DMS53 (cell line): ENCODE measurements around the gene PPP2R1A.
"Not testable (repeated sequence)": the region's sequence is repeated elsewhere in the genome, so short reads cannot be mapped to it uniquely, and the experiment has no call there.

Experiments
- DNase-seq: peaks from one replicate; lab custom pipeline; 2025; lab: John Stamatoyannopoulos, UW

The PPP2R1A gene

DNA sequence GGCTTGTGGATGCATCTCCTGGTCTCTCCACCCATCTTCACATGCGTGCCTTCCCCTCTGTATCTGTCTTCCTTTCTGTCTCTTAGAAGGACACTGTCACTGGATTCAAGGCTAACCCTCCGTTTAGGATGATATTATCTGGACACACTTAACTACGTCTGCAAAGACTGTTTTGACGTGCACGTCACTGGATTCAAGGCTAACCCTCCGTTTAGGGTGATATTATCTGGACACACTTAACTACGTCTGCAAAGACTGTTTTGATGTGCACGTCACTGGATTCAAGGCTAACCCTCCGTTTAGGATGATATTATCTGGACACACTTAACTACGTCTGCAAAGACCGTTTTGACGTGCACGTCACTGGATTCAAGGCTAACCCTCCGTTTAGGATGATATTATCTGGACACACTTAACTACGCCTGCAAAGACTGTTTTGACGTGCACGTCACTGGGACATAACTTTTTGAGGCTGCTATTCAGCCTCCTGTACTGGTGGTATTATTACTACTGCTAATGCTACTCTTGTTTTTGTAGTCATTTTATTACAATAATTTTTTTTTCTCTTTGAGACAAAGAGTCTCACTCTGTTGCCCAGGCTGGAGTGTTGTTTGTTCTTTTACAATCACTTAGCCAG is 11.0 kb downstream of the PPP2R1A start:
- not testable (repeated sequence) for DNase-seq

DNA sequence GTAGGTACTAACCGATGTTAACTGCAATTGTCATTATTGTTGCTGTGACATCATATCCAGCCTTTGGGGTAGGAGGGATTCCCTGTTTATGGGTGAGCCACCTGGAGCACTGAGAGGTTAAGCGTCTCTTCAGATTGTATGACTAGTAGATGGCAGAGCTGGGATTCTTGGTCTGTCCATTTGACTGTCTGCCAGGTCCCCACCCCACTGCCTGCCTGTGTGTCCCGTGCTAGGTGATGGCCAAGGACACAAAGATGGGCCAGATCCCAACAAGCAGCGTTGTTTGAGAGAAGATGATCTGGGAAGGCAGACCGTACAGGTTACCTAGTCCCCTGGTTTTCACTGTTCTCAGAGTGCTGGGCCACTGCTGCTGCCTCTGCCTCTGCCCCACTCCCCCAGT is 16.6 kb downstream of the PPP2R1A start:
- DNase-seq = no peak

DNA sequence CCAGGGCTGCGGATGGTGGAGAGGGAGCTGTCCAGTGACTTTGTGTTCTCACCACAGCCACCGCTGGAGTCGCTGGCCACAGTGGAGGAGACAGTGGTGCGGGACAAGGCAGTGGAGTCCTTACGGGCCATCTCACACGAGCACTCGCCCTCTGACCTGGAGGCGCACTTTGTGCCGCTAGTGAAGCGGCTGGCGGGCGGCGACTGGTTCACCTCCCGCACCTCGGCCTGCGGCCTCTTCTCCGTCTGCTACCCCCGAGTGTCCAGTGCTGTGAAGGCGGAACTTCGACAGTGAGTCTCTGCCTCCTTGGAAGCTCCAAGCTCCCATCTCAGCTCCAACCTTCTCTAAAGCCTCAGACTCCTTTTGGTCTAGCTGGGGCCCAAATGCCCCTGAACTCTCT is 21.4 kb downstream of the PPP2R1A start:
- DNase-seq = no peak

DNA sequence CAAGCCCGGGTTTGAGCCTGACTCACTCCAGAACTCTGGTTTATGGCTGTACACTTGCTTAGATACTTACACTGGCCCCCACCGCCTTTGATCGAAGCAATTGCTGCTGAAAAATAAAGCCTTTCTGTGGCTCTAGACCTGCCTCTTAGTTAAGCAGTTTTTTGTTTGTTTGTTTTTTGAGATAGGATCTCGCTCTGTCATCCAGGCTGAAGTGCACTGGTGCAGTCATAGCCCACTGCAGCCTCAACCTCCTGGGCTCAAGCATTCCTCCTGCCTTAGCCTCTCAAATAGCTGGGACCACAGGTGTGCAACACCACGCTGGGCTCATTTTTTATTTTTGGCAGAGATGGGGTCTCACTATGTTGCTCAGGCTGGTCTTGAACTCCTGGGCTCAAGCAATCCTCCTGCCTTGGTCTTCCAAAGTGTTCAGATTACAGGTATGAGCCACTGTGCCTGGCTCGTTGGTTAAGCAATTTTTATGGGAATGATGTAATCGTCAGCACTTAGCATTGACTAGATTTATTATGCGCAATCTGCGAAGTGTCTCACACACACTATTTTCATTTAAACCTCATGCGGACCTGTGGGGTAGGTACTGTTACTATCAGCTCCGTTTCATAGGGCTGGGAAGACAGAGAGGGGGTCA is 22.2 kb downstream of the PPP2R1A start:
- DNase-seq = no peak

DNA sequence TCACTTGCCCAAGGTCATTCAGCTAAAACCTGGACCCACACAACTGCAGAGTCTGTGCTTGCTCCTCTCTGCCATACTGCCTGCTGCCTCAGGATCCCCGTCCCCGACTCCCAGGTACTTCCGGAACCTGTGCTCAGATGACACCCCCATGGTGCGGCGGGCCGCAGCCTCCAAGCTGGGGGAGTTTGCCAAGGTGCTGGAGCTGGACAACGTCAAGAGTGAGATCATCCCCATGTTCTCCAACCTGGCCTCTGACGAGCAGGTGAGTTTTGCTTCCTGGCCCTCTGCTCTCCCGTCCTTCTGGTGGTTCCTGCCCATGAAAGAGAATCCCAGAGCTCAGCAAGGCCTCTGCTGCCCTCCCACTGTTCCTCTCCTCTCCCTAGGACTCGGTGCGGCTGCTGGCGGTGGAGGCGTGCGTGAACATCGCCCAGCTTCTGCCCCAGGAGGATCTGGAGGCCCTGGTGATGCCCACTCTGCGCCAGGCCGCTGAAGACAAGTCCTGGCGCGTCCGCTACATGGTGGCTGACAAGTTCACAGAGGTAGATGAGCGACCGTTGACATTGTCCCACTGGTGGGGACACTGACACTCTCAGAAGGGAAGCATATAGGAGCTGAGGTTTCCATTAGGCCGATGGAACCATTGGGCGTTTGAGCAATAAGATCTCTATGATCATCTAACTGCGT is 22.9 kb downstream of the PPP2R1A start:
- no peak for DNase-seq

DNA sequence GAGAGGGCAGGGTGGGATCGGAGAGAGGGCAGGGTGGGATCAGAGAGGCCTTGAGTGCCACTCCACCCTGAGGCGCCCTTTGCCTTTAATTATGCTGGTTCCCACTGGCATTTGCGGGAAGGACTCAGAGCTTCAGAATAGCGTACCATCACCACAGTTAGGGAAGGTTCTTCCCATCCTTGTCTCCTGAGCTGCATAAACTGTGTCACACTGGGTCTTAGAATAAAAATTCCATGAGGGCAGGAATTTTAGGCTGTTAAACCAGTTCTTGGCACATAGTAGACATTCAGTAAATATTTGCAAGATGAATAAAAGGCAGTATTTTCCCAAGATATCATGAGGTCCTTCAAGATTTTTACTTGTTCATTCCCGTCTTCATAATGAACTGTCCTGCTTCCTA is 24.4 kb downstream of the PPP2R1A start:
- no peak for DNase-seq

DNA sequence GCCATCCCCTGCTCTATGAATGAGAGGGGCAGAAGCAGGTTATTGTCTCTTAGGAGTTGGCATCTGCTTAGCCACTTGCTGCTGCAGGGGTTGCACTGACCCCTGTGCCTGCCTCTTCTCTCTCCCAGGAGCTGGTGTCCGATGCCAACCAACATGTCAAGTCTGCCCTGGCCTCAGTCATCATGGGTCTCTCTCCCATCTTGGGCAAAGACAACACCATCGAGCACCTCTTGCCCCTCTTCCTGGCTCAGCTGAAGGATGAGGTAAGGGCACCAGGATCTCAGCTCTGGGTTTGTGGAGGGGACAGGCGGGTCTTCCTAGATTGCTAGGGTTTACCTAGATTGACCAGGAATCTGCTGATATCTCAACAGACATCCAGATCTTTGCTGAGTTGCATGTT is 26.5 kb downstream of the PPP2R1A start:
- DNase-seq = no peak

DNA sequence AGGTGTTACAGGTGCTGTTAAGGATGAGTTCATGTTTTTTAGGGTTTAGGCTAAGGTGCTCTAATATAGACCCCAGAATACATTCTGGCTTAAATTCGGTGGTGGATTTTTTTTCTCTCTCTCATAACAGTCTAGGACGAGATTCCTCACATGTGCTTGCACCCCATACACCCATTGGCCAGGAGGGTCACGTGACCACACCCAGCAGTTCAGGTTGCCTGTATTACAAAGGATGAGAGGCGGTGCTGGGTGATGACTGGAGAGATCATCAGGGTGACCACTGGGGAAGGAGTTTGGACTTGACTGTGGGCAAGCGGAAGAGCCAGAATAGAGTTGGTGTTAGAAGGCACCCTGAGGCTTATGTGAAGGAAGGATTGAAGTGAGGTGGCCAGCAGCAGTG is 27.7 kb downstream of the PPP2R1A start:
- no peak for DNase-seq

DNA sequence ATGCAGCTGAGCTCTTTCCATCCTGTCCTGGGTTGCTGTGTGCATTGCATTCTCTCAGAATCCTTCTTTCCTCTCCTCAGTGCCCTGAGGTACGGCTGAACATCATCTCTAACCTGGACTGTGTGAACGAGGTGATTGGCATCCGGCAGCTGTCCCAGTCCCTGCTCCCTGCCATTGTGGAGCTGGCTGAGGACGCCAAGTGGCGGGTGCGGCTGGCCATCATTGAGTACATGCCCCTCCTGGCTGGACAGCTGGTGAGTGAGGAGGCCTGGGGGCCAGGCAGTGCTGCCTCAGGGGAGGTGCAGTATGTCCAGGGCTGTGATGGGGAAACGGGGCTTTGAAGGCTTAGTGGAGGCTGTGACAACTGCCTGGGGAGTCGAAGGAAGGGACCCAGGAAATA is 29.8 kb downstream of the PPP2R1A start:
- no peak for DNase-seq

DNA sequence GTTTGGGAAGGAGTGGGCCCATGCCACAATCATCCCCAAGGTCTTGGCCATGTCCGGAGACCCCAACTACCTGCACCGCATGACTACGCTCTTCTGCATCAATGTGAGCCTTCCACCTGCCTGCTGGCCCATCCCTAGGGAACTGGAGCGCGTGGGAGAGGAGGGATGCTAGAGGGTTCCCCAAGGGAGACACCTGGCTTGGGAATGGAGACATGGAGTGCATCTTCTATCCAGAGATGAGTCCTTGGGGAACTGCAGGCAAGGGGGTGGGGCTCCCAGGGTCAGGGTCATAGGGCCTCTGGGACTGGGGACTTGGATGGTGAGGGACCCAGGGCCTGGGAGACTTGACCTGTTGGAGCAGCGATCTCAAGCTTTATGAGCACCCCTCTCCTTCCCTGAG is 31.2 kb downstream of the PPP2R1A start:
- no peak for DNase-seq

DNA sequence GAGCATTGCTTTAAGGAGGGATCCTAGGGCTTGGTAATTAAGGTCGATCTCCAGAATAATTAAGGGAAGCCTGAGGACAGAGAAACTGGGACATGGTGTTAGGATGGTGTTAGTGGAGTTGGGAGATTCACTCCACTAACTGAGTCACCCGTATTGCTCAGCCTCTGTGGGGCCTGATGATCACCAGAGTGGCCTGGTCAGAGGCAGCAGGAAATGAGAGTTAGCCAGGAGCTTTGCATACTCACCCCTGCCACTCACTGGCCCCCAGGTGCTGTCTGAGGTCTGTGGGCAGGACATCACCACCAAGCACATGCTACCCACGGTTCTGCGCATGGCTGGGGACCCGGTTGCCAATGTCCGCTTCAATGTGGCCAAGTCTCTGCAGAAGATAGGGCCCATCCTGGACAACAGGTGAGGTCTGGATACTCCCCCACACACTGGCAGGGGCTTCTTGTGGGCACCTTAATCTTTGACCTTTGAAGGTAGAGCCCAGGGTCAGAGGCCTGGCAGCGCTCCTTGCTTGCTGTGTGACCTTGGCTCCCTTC is 32.1 kb downstream of the PPP2R1A start:
- DNase-seq = no peak

DNA sequence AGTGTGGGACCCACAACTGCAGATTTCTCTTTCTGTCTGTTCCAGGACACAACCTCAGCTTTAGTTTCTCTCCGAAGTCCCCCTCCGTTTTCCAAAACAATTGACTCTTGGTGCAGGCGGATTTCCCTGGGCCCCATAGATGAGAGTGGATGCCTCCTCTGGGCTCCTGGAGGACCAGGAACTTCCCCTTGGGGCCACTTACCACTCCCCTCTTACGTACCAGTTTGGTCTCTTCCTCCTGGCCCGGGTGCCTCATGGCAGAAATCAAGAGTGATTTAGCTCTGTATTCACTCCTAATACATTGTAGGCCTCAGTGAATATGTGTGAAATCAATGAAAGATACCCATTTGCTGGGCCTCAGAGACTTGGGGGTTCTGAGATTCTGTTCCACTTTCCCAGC is 34.4 kb downstream of the PPP2R1A start:
- DNase-seq = no peak

DNA sequence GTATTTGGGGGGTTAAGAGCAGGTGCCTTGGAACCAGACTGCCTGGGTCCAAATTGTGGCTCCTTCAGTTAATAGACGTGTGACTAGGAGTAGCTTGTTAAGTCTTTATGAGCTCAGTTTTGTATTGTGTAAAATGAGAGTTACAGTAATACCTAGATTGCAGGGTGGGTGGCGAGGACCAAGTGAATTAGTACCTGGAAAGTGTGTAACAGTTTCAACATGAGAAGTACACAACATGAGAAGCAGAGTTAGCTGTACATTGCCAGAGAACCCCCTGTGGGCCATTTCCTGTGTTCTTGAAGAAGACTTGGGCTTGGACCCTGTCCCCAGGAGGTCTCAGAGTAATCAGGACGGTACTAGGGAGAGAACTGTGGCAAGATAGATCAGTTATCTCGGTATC is 36.8 kb downstream of the PPP2R1A start:
- no peak for DNase-seq

DNA sequence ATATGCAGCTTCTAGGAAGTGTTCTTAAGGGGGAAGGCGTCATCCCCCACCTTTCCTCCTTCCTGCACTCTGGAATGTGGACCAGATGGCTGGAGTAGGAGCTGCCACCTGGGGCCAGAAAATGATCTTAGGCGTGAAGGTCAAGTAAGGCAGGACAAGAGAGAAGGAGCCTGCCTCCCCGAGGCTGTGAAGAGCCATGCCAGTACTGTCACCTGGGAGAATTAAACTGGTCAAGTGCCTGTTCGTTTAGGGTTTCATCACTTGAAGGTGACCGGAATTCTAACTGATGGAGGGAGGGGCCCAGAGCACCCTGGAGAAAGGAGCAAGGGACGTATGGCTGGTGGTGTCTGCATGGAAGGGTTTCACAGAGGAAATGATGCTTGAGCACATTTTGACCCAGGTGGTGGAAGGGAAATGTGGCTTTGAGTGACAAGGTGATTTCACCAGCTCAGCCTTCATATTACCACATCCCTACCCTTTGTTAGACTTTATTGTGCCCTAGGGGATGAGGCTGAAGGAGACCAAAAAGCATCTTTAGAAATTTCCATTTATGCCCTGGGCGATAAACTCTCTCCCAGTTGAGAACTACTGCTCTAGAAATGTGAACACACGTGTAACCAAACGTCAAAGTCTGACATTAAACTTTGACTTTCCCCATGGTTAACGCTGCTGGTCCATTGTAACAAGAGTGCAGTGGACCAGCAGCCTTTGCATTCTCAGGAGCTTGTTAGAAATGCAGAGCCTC is 37.5 kb downstream of the PPP2R1A start:
- no peak for DNase-seq

DNA sequence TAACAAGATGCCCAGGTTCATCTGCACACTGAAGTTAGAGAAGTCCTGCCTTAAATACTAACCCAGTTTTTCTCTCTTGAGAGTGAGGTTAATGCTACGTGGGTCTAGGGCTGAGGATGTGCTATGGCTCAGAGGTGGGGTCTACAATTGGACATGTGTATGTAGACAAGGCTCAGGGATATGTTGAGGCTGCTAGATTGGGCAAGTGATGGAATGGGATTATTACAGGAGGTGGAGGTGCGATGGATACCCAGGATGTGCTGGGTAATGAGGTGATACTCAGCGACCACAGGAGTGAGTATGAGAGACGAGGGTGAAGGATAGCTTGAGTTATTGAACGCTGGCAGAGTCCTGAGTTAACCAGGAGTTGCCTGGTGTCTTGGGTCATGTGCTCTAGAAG is 38.1 kb downstream of the PPP2R1A start:
- no peak for DNase-seq

DNA sequence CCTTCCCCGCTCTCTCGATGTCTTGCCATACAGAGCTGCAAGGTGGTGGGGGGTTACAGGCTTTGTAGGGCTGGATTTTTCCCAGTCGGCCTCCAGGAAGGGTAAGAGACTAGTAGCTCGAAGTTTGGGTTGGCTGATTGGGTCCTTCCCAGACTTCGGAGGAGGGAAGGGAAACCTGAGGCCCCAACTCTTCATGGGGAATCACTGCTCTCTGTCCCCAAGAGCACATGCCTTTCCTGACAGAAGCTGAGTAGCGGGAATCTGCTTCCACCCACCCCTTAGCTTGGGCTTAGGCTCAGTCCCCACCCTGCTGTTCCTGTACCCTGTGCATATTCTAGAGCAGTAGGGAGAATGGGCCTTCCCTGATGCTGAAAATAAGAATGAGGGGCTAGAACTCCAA is 39.7 kb downstream of the PPP2R1A start:
- DNase-seq = no peak

DNA sequence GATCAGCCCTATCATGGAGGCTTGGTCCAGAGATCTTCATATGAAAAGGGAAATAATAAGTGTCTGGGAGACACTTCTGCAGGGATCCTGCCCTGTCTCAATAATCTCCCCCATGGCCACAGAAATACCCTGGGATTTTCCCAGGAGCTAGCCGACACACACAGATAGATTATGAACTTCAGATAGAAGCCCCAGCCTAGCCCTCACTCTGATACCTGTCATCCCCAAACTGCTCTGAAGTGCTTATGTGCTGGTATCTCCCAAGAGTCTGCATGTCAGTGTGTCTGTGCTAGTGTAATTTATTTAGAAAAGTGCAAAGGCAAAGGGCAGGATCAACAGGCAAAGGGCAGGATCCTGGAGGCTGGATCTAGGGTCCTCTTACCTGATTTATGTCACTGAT is 40.8 kb downstream of the PPP2R1A start:
- no peak for DNase-seq

DNA sequence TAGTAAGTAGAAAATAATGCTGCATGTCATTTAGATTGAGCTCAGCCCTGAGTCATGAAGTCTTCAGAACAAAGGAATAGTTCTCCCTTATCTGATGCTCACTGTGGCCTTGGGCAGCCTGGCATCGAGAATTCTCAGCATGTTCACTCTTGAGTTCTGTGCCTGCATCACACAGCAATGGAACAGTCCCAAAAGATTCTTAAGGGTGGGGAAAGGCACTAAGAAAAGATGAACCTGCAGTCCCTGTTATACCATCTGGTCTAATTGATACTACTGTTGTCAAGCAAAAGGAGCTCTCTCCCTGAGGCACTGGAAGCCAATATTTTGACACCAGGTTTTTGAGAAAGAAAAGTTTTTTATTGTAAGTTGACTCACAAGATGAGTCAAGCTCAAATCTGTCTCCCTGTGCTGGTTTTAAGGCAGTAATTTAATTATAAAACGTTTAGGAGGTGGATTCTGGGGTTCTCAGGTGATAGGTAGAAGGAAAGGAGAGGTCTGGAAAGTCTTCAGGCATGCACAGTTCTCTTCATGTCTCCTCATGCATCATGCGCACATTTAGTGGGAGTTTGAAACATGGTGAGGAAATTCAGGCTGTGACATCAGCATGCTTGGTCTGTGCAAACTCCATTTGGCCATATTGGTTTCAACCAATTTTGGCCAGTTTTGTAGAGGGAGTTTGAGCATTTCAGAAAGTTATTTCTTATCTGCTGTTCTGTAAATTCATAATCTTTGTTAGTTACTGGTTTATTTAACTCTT is 41.5 kb downstream of the PPP2R1A start:
- DNase-seq = no peak

DNA sequence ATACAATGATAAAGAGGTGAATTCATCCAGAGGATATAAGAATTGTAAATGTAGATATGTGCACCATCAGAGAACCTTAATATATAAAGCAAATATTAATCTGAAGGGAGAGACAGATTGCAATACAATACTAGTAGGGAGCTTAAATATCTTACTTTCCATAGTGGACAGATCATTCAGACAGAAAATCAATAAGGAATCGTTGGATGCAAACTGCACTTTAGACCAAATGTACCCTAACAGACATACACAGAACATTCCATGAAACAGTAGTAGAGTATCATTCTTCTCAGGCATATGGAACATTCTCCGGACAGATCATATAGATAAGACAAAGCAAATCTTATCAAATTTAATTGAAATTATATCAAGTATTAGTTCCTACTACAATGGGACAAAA is 44.6 kb downstream of the PPP2R1A start:
- no peak for DNase-seq

DNA sequence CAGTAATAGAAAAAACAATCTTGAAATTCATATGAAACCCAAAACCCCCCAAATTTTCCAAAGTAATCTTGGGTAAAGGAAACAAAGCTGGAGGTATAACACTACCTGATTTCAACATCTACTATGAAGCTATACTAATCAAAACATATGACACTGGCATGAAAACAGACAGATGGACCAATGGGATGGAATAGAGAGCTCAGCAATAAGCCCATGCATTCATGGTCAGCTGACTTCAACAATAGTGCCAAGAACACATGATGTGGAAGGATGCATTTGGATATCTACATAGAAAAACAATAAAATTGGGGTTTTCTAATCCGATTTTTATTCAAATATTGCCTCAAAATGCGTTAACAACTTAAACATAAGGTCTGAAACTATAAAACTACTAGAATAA is 47.3 kb downstream of the PPP2R1A start:
- DNase-seq = no peak

DNA sequence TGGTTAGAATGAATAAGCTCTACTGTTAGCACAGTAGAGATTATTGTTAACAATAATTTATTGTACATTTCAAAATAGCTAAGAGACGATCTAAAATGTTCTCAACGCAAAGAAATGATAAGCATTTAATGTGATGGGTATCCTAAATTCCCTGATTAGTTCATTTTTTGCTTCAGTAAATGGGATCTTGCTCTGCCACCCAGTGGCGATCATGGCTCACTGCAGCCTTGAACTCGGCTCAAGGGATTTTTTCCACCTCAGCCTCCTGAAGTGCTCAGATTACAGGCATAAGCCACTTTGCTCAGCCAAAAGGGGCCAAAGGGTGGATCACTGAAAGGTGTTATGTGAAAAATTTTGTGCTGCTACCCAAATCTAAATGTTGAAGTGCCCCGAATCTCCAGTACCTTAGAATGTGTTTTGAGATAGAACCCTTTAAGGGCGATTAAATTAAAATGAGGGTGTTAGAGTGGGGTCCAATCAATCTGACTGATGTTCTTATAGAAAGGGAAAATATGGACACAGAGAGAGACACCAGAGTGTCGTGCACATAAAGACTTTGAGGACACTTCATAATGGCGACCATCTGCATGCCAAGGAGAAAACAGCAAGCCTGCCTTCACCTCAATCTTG is 48.0 kb downstream of the PPP2R1A start:
- peak; percentile 75 for DNase-seq
